Measurements from ENCODE around the gene LRMDA.

LRMDA gene

GRCh38 chr10:75815066-75815465 is 383.6 kb downstream of the LRMDA start:
- no peak overlapping the region for H3K9ac ChIP-seq

GRCh38 chr10:75817198-75817597 is 385.8 kb downstream of the LRMDA start:
- no peaks in the 10 kb centered on the region for H3K4me1 ChIP-seq (ENCODE audit: low read depth, poor library complexity, severe bottlenecking)
- no peak for TF ChIP-seq CTCF (conservative IDR thresholded peaks at IDR 0.05; ENCODE audit: low read depth, low read length)
- no peak overlapping the region for H3K27ac ChIP-seq
- H3K36me3 ChIP-seq (ENCODE audit: insufficient read depth): no peaks in the 10 kb centered on the region
- no peak overlapping the region for H3K4me2 ChIP-seq
- no peak overlapping the region for H3K4me3 ChIP-seq (IDR thresholded peaks at IDR 0.05; ENCODE audit: insufficient read depth, low read depth, low read length)
- H3K9ac ChIP-seq: no peak overlapping the region
- H3K27me3 ChIP-seq (ENCODE audit: insufficient read depth, low read depth): no peaks in the 10 kb centered on the region
- H2AFZ ChIP-seq (ENCODE audit: low read depth): no peak overlapping the region
- no peaks in the 10 kb centered on the region for H3K79me2 ChIP-seq (ENCODE audit: insufficient read depth, low read depth)
- H4K20me1 ChIP-seq (ENCODE audit: insufficient read depth): no peaks in the 10 kb centered on the region

More at GRCh38 chr10:75815066-75815465, 383.6 kb downstream of the LRMDA start:
- Histone ChIP-seq H3K4me2 (no peak overlapping the region), H3K27ac (no peak overlapping the region), H3K79me2 (ENCODE audit: insufficient read depth, low read depth) (no peaks in the 10 kb centered on the region), H4K20me1 (ENCODE audit: insufficient read depth) (no peaks in the 10 kb centered on the region), H3K36me3 (ENCODE audit: insufficient read depth) (no peaks in the 10 kb centered on the region), H3K4me1 (ENCODE audit: low read depth, poor library complexity, severe bottlenecking) (no peaks in the 10 kb centered on the region), H3K27me3 (ENCODE audit: insufficient read depth, low read depth) (no peaks in the 10 kb centered on the region), H3K4me3 (IDR thresholded peaks at IDR 0.05; ENCODE audit: insufficient read depth, low read depth, low read length) (no peak overlapping the region), H2AFZ (ENCODE audit: low read depth) (no peak overlapping the region)
- TF ChIP-seq CTCF (conservative IDR thresholded peaks at IDR 0.05; ENCODE audit: low read depth, low read length): no peak

- Histone ChIP-seq H2AFZ (ENCODE audit: low read depth) (no peak overlapping the region), H3K4me2 (no peak overlapping the region), H3K9ac (no peak overlapping the region), H3K4me1 (ENCODE audit: low read depth, poor library complexity, severe bottlenecking) (no peaks in the 10 kb centered on the region), H3K79me2 (ENCODE audit: insufficient read depth, low read depth) (no peaks in the 10 kb centered on the region), H3K4me3 (IDR thresholded peaks at IDR 0.05; ENCODE audit: insufficient read depth, low read depth, low read length) (no peak overlapping the region), H3K27me3 (ENCODE audit: insufficient read depth, low read depth) (no peaks in the 10 kb centered on the region), H3K27ac (no peak overlapping the region), H3K36me3 (ENCODE audit: insufficient read depth) (no peaks in the 10 kb centered on the region), H4K20me1 (ENCODE audit: insufficient read depth) (no peaks in the 10 kb centered on the region)
- TF ChIP-seq CTCF (conservative IDR thresholded peaks at IDR 0.05; ENCODE audit: low read depth, low read length): no peak
Measured at GRCh38 chr10:75818552-75818951, 387.1 kb downstream of the LRMDA start.

GRCh38 chr10:75825235-75825634 is 393.8 kb downstream of the LRMDA start:
- Histone ChIP-seq H3K27ac (no peak overlapping the region), H3K4me2 (no peak overlapping the region), H3K4me3 (IDR thresholded peaks at IDR 0.05; ENCODE audit: insufficient read depth, low read depth, low read length) (no peak overlapping the region), H3K4me1 (ENCODE audit: low read depth, poor library complexity, severe bottlenecking) (no peaks in the 10 kb centered on the region), H4K20me1 (ENCODE audit: insufficient read depth) (no peaks in the 10 kb centered on the region), H3K27me3 (ENCODE audit: insufficient read depth, low read depth) (no peaks in the 10 kb centered on the region), H2AFZ (ENCODE audit: low read depth) (no peak overlapping the region), H3K36me3 (ENCODE audit: insufficient read depth) (no peaks in the 10 kb centered on the region), H3K79me2 (ENCODE audit: insufficient read depth, low read depth) (no peaks in the 10 kb centered on the region), H3K9ac (no peak overlapping the region)
- no peak for TF ChIP-seq CTCF (conservative IDR thresholded peaks at IDR 0.05; ENCODE audit: low read depth, low read length)
